ENCODE measurements around the gene PSMG2.

The PSMG2 gene

DNA sequence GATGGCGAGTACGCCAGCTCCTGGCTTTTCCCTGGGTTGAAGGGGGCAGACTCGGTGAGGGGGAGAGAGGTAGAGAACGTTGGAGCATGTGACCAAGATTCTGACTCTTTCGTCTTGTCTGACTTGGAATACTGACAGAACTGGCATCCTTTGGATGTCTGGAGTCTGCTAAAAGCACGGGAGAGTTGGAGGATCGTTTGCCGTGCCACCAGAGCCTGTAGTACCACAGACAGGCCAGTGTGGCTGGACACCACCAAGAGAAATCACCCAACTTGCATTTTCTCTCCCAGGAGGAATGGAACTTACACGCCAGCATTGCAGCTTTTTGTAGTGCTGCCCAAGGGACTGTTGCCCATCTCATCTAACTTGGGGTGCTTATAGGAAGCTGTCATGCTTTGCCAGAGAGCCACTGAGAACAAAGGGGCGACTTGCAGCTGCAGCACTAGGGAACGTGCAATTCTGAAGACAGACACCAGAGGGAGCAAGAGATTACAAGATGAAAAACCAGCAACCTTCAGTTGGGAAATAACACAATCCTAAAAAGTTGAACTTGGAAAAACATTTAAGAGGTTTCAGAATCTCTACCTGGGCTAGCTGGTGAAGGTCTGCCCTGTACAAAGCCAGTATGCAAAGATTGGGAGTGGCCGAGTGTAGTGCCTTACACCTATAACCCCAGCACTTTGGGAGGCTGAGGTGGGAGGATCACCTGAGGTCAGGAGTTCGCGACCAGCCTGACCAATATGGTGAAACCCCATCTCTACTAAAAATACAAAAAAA, 24.1 kb downstream of the PSMG2 start:
- H3K27me3 ChIP-seq (ENCODE audit: control insufficient read depth, insufficient read depth, low read length) = no peaks in the 10 kb centered on the region
- no peak overlapping the region for H3K4me3 ChIP-seq (ENCODE audit: low read length)
- peaks cover 2% of the 10 kb centered on the region for H3K9me3 ChIP-seq (ENCODE audit: control insufficient read depth, low read depth, low read length)
- H3K9ac ChIP-seq (ENCODE audit: low read length) = no peak overlapping the region
- H3K27ac ChIP-seq (ENCODE audit: low read length) = no peak overlapping the region
- peaks cover 27% of the 10 kb centered on the region for H3K36me3 ChIP-seq (ENCODE audit: control insufficient read depth, low read depth, low read length)
- H3K4me1 ChIP-seq (ENCODE audit: control insufficient read depth, low read depth, low read length) = no peaks in the 10 kb centered on the region

DNA sequence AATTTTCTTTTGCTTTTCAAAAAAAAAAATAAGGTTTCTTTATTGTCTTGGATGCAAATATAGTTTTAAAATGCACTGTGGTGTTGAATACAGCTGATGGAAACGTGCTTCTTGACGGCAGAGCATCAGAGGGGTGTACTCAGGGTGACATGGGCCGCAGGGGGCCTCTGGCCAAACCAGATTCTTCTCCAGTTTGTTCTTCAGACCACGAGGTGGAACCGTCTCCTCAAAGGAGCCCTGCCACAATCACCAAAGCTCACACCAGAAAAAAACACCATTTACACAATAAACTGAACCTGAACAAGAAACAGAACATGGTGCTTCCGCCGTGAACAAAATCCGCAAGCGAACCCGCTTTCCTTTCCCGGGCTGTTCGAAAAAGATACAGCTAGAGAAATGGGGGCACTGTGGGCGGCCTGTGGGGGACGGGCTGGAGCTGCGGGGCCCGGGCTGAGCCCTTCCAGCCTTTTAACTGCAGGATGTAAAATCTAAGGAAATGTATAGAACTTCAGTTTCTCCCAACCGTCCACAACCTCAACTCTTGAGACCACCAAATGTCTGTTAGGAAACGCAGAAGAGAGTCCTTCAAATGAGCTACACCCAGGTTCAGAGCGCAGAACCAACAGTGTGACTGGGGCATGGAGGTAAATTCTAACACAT, 34.5 kb downstream of the PSMG2 start:
- Histone ChIP-seq H3K9me3 (ENCODE audit: control insufficient read depth, low read depth, low read length) (no peaks in the 10 kb centered on the region), H3K27ac (ENCODE audit: low read length) (no peak overlapping the region), H3K4me3 (ENCODE audit: low read length) (no peak overlapping the region), H3K36me3 (ENCODE audit: control insufficient read depth, low read depth, low read length) (no peaks in the 10 kb centered on the region), H3K4me1 (ENCODE audit: control insufficient read depth, low read depth, low read length) (no peaks in the 10 kb centered on the region), H3K9ac (ENCODE audit: low read length) (no peak overlapping the region), H3K27me3 (ENCODE audit: control insufficient read depth, insufficient read depth, low read length) (no peaks in the 10 kb centered on the region)

DNA sequence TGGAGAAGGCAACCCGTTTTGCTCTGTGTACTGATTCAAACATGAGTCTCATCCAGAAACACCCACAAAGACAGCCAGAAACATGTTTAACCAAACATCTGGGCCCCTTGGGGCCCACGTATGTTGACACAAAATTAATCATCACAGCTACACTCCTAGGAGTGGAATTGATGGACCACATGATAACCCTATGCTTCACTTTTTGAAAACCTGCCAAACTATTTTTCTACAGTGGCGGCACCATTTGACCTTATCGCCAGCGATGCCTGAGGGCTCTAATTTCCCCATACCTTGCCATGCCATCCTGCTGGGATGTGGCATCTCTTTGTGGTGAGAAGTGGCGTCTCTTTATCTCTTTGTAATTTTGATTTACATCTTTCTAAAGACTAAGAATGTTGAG, 38.5 kb downstream of the PSMG2 start:
- H3K4me3 ChIP-seq (ENCODE audit: low read length) = no peak overlapping the region
- H3K36me3 ChIP-seq (ENCODE audit: control insufficient read depth, low read depth, low read length) = no peaks in the 10 kb centered on the region
- H3K9ac ChIP-seq (ENCODE audit: low read length) = no peak overlapping the region
- H3K27me3 ChIP-seq (ENCODE audit: control insufficient read depth, insufficient read depth, low read length) = no peaks in the 10 kb centered on the region
- no peak overlapping the region for H3K27ac ChIP-seq (ENCODE audit: low read length)
- H3K9me3 ChIP-seq (ENCODE audit: control insufficient read depth, low read depth, low read length) = no peaks in the 10 kb centered on the region
- H3K4me1 ChIP-seq (ENCODE audit: control insufficient read depth, low read depth, low read length) = no peaks in the 10 kb centered on the region

DNA sequence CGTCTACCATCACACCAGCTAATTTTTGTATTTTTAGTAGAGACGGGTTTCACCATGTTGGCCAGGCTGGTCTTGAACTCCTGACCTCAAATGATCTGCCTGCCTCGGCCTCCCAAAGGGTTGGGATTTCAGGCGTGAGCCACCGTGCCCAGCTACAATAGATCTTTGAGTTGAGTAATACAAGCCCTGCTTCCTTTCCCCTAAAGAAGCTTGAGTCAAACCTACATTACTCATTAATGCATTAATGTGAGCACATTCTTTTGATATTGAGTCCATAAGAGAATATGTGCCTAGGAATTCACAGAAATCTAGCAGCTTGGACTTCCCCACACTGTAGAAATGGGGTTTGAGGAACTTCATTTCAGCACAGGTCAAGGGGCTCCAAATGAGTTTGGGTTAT, 39.6 kb downstream of the PSMG2 start:
- Histone ChIP-seq H3K36me3 (ENCODE audit: control insufficient read depth, low read depth, low read length) (no peaks in the 10 kb centered on the region), H3K4me1 (ENCODE audit: control insufficient read depth, low read depth, low read length) (no peaks in the 10 kb centered on the region), H3K9me3 (ENCODE audit: control insufficient read depth, low read depth, low read length) (no peaks in the 10 kb centered on the region), H3K4me3 (ENCODE audit: low read length) (no peak overlapping the region), H3K27me3 (ENCODE audit: control insufficient read depth, insufficient read depth, low read length) (no peaks in the 10 kb centered on the region), H3K9ac (ENCODE audit: low read length) (no peak overlapping the region), H3K27ac (ENCODE audit: low read length) (no peak overlapping the region)

DNA sequence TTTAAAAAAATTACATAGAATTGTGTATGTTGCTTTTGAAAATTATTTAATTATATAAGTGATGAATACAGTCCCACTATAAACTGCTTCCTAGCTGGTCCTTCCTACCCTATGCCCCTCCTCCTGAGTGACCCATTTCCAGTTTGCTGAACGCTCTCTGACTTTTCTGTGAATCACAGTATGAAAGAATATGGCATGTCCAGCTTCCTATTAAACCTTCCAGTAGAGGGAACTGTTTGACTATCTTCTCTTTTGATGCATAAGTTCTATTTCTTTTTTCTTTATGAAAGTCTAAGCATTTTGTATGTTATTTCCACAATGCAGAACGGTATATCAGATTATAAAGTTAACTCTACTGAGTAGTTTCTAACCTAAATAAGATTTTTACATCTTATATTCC, 41.3 kb downstream of the PSMG2 start:
- Histone ChIP-seq H3K27ac (ENCODE audit: low read length) (no peak overlapping the region), H3K4me1 (ENCODE audit: control insufficient read depth, low read depth, low read length) (no peaks in the 10 kb centered on the region), H3K27me3 (ENCODE audit: control insufficient read depth, insufficient read depth, low read length) (no peaks in the 10 kb centered on the region), H3K9ac (ENCODE audit: low read length) (no peak overlapping the region), H3K36me3 (ENCODE audit: control insufficient read depth, low read depth, low read length) (no peaks in the 10 kb centered on the region), H3K9me3 (ENCODE audit: control insufficient read depth, low read depth, low read length) (no peaks in the 10 kb centered on the region), H3K4me3 (ENCODE audit: low read length) (no peak overlapping the region)

DNA sequence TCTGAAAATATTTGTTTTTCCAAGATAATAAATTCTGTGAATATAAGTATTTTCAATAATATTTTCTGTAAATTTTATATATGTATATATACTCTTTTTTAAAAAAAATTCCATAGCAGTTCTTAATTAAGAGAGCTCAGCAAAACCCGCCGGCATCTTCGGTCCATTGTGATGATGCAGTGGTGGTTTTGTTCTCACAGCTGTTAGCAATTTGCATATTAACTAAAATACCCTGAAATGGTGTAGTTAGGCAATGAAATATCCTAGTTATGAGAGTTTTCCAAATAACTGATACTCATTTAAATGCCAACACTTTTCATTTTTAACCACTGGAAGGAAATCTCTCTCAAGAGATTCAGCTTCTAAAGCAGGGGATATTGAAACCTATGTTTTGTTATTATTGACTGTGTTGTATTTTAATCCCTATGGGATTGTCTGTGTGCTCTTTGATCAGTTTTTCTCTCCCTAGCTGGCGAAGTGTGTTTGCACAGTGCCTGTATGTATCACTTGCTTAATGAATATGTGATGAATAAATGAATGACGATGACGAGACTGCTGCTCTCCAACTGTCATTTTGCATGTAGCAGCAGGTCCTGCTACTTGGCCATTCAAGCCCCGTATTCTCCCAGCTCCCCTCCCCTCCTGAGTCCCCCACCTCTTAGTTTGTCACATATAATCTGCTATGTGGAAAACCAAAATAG, 42.4 kb downstream of the PSMG2 start:
- no peak overlapping the region for H3K4me3 ChIP-seq (ENCODE audit: low read length)
- H3K9ac ChIP-seq (ENCODE audit: low read length) = no peak overlapping the region
- H3K27ac ChIP-seq (ENCODE audit: low read length) = no peak overlapping the region
- H3K36me3 ChIP-seq (ENCODE audit: control insufficient read depth, low read depth, low read length) = no peaks in the 10 kb centered on the region
- H3K4me1 ChIP-seq (ENCODE audit: control insufficient read depth, low read depth, low read length) = no peaks in the 10 kb centered on the region
- no peaks in the 10 kb centered on the region for H3K9me3 ChIP-seq (ENCODE audit: control insufficient read depth, low read depth, low read length)
- no peaks in the 10 kb centered on the region for H3K27me3 ChIP-seq (ENCODE audit: control insufficient read depth, insufficient read depth, low read length)

DNA sequence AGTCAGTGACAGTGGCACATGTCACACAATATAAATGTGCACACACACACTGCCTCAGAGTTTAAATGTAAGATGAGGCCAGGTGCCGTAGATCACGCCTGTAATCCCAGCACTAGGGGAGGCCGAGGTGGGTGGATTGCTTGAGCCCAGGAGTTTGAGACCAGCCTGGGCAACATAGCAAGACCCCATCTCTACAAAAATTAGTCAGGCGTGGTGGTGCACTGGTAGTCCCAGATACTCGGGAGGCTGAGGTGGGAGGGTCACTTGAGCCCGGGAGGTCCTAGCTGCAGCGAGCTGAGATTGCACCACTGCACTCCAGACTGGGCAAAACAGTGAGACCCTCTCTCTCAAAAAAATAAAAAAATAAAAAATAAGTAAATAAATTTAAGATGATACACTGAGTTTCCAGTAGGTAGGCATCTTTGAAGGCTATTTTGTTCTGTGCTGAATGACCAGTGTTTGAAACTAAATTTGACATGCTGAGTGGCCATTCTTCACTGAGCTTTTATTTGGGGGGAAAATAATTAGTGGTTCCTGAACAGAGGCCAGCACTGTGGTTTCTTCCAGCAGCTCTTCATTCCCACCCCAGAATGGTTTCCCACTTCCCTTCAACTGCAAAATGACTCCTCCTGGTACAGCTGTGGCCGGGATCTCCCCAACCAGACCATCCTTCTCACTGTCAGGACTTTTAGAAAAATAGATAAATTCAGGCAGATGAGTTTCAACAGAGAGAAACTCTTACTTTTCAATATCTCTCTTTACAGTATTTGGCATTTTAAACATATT, 44.9 kb downstream of the PSMG2 start:
- Histone ChIP-seq H3K9ac (ENCODE audit: low read length) (no peak overlapping the region), H3K36me3 (ENCODE audit: control insufficient read depth, low read depth, low read length) (no peaks in the 10 kb centered on the region), H3K27me3 (ENCODE audit: control insufficient read depth, insufficient read depth, low read length) (no peaks in the 10 kb centered on the region), H3K27ac (ENCODE audit: low read length) (no peak overlapping the region), H3K9me3 (ENCODE audit: control insufficient read depth, low read depth, low read length) (no peaks in the 10 kb centered on the region), H3K4me1 (ENCODE audit: control insufficient read depth, low read depth, low read length) (no peaks in the 10 kb centered on the region), H3K4me3 (ENCODE audit: low read length) (no peak overlapping the region)

DNA sequence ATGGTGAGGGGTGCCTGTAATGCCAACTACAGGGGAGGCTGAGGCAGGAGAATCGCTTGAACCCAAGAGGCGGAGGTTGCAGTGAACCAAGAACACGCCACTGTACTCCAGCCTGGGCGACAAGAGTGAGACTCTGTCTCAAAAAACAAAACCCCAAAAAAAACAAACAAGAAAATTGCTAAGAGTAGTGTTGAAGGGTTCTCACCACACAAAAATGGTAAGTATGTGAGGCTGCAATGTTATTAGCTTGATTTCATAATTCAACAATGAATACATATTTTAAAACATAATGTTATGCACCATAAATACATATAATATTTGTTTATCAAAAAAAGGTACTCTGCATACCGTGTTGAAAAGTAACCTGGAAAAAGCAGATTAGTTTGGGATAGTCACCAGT, 45.8 kb downstream of the PSMG2 start:
- no peak overlapping the region for H3K9ac ChIP-seq (ENCODE audit: low read length)
- H3K4me3 ChIP-seq (ENCODE audit: low read length) = no peak overlapping the region
- no peaks in the 10 kb centered on the region for H3K27me3 ChIP-seq (ENCODE audit: control insufficient read depth, insufficient read depth, low read length)
- no peaks in the 10 kb centered on the region for H3K9me3 ChIP-seq (ENCODE audit: control insufficient read depth, low read depth, low read length)
- H3K36me3 ChIP-seq (ENCODE audit: control insufficient read depth, low read depth, low read length) = no peaks in the 10 kb centered on the region
- H3K4me1 ChIP-seq (ENCODE audit: control insufficient read depth, low read depth, low read length) = no peaks in the 10 kb centered on the region
- no peak overlapping the region for H3K27ac ChIP-seq (ENCODE audit: low read length)

DNA sequence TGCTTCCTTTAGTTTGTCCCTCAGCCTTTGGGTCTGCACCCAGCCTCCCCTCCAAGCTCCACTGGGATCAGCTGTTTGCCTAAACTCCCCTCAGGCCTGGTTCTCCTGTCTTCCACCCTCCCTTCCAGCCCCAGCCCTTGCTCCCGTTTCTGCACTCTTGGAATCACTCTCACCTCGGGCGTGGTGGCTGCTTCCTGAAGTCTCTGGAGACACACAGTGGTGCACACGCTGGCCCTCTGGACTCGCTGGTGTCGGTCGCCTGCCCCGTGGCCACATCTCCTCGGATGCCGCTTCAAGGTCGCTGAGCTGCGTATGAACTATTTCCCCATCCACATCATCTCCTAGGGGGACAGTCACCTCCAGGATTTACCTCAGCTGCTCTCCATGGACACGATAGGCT, 46.3 kb downstream of the PSMG2 start:
- no peaks in the 10 kb centered on the region for H3K36me3 ChIP-seq (ENCODE audit: control insufficient read depth, low read depth, low read length)
- H3K4me1 ChIP-seq (ENCODE audit: control insufficient read depth, low read depth, low read length) = no peaks in the 10 kb centered on the region
- H3K27ac ChIP-seq (ENCODE audit: low read length) = no peak overlapping the region
- H3K4me3 ChIP-seq (ENCODE audit: low read length) = no peak overlapping the region
- no peaks in the 10 kb centered on the region for H3K9me3 ChIP-seq (ENCODE audit: control insufficient read depth, low read depth, low read length)
- no peaks in the 10 kb centered on the region for H3K27me3 ChIP-seq (ENCODE audit: control insufficient read depth, insufficient read depth, low read length)
- H3K9ac ChIP-seq (ENCODE audit: low read length) = no peak overlapping the region

DNA sequence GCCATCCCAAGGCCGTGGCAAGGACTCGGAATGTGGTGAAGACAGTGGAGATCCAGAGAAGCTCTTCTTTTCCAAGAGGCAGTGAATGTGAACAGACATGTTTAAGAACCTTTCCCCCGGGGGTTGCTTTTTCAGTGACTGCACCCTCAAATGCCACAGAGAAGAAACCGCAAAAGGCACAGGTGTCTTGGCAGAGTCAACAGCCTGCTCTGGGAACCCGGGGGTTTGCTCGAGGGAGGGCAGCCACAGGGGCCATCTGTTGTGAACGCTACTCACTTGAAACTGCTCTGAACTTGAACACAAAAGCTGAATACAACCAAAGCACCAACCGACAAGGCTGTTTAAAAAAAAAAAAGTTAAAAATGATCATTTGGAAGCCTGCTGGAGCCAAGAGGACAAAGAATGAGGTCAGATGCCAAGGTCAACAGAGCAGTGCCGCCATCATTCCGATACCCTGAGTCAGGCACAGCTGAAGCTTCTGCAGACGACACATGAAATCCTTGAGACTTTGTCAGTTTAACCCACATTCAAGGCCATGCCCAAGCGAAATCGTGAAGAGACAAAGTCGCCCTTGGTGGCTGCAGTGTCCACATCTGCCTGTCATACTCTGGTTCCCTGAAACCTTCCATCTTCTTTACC, 47.4 kb downstream of the PSMG2 start:
- H3K4me1 ChIP-seq (ENCODE audit: control insufficient read depth, low read depth, low read length) = no peaks in the 10 kb centered on the region
- no peak overlapping the region for H3K4me3 ChIP-seq (ENCODE audit: low read length)
- H3K9me3 ChIP-seq (ENCODE audit: control insufficient read depth, low read depth, low read length) = no peaks in the 10 kb centered on the region
- no peak overlapping the region for H3K27ac ChIP-seq (ENCODE audit: low read length)
- no peaks in the 10 kb centered on the region for H3K27me3 ChIP-seq (ENCODE audit: control insufficient read depth, insufficient read depth, low read length)
- no peaks in the 10 kb centered on the region for H3K36me3 ChIP-seq (ENCODE audit: control insufficient read depth, low read depth, low read length)
- no peak overlapping the region for H3K9ac ChIP-seq (ENCODE audit: low read length)

Data from iPS-18a (cell line).